Endothelial cell of umbilical vein (primary cell): ENCODE results near the gene CCDC171. TPM values are rescaled to one million over a fixed set of nuclear protein-coding genes. Genes with fewer than 3 reads are reported as not detected.

Source experiments
- BruUV-seq: library from RNA; stranded (reverse); fragments of 400-500 nt; replicated peaks from 2 replicates; lab custom pipeline; 2021; lab: Mats Ljungman, UMichigan
- CTCF ChIA-PET: fragments of 300-600, 350-600 bp; sonication (Branson Sonifier 250); formaldehyde crosslinking; loops from one replicate; lab custom pipeline; 2021; ENCODE audit warnings: antibody characterized with exemption, inconsistent platforms; lab: Charles Lee
- POLR2A ChIA-PET: fragments of 300-600, 350-600 bp; sonication (Branson Sonifier 250); formaldehyde crosslinking; loops from one replicate; lab custom pipeline; 2021; ENCODE audit warnings: antibody characterized with exemption, inconsistent platforms; lab: Charles Lee
- DNase-seq: peaks from one replicate; pipeline ENCODE4 v3.0.0-alpha.2; 2011; ENCODE audit warnings: low read depth, low spot score
- FAIRE-seq: peaks from 2 replicates; lab custom pipeline; 2011; peaks lifted over from hg19 to GRCh38; lab: Jason Lieb, UNC
- H2AFZ ChIP-seq: 2 replicates; pipeline ENCODE4 v1.6.0; 2012; ENCODE audit warnings: low read depth, low read length, control low read depth, inconsistent platforms
- H3K27ac ChIP-seq: 2 replicates; pipeline ENCODE4 v1.5.1; 2011; ENCODE audit warnings: low read depth, mild to moderate bottlenecking, control low read depth, low read length, moderate library complexity; ENCODE audit not compliant: insufficient read depth
- H3K27me3 ChIP-seq, 2 experiments: 2 replicates each; pipeline versions ENCODE4 v1.6.0 to v1.6.1; 2011; ENCODE audit warnings: low read length in 2 of 2, mixed read lengths in 1 of 2; ENCODE audit not compliant: control insufficient read depth in 2 of 2, insufficient read depth in 2 of 2
- H3K36me3 ChIP-seq, 2 experiments: 2 replicates in 1 of 2; 3 replicates in 1 of 2; pipeline ENCODE4 v1.5.1; 2011; ENCODE audit warnings: low read length in 2 of 2, mild to moderate bottlenecking in 1 of 2, moderate library complexity in 1 of 2; ENCODE audit not compliant: control insufficient read depth in 2 of 2, insufficient read depth in 2 of 2; ENCODE audit errors: extremely low read depth in 1 of 2
- H3K4me1 ChIP-seq: 3 replicates; pipeline ENCODE4 v1.5.1; 2011; ENCODE audit warnings: mild to moderate bottlenecking, low read length; ENCODE audit not compliant: control insufficient read depth, insufficient read depth; ENCODE audit errors: extremely low read depth
- H3K4me2 ChIP-seq: 2 replicates; pipeline ENCODE4 v1.6.1; 2011; ENCODE audit warnings: low read length, control low read depth, mixed read lengths; ENCODE audit not compliant: insufficient read depth
- H3K4me3 ChIP-seq, 3 experiments: fragments of 200-600 bp in 1 of 3; sonication (generic), shearing (Covaris generic) in 1 of 3; replicated peaks in 1 of 3; 2 replicates each; pipeline ENCODE4 v1.5.1; 2011 to 2016; ENCODE audit warnings: control low read depth in 3 of 3, low read length in 3 of 3, mild to moderate bottlenecking in 2 of 3, inconsistent platforms in 1 of 3, low read depth in 1 of 3, moderate library complexity in 1 of 3; ENCODE audit not compliant: insufficient read depth in 1 of 3
- H3K79me2 ChIP-seq: 2 replicates; pipeline ENCODE4 v1.6.0; 2012; ENCODE audit warnings: low read length, inconsistent platforms; ENCODE audit not compliant: control insufficient read depth, insufficient read depth
- H3K9ac ChIP-seq: replicated peaks from 2 replicates; pipeline ENCODE3; 2011; ENCODE audit warnings: low read length, control low read depth; ENCODE audit not compliant: insufficient read depth; ENCODE audit errors: extremely low read depth
- H3K9me1 ChIP-seq: replicated peaks from 3 replicates; pipeline ENCODE4 v1.6.0; 2011; ENCODE audit warnings: mild to moderate bottlenecking, low read length; ENCODE audit not compliant: control insufficient read depth, insufficient read depth; ENCODE audit errors: extremely low read depth
- H3K9me3 ChIP-seq: replicated peaks from 2 replicates; pipeline ENCODE4 v1.5.1; 2012; ENCODE audit warnings: low read length, inconsistent platforms; ENCODE audit not compliant: control insufficient read depth, insufficient read depth
- H4K20me1 ChIP-seq: replicated peaks from 2 replicates; pipeline ENCODE3; 2011; ENCODE audit warnings: mild to moderate bottlenecking, low read length; ENCODE audit not compliant: control insufficient read depth, insufficient read depth; ENCODE audit errors: extremely low read depth
- EZH2 ChIP-seq: IDR thresholded peaks from 2 replicates; pipeline ENCODE4 v1.6.1; 2012; ENCODE audit warnings: borderline replicate concordance, low read depth, mild to moderate bottlenecking, moderate library complexity, low read length, inconsistent platforms; ENCODE audit not compliant: severe bottlenecking
- FOS ChIP-seq: IDR thresholded peaks from 2 replicates; pipeline ENCODE4 v1.6.1; 2011; ENCODE audit warnings: mild to moderate bottlenecking, low read length, moderate library complexity, borderline replicate concordance; ENCODE audit not compliant: insufficient read depth
- GATA2 ChIP-seq: IDR thresholded peaks from 2 replicates; pipeline ENCODE4 v1.7.0; 2011; ENCODE audit warnings: low read depth, mild to moderate bottlenecking, moderate library complexity, mixed read lengths, low read length; ENCODE audit not compliant: insufficient read length, insufficient read depth
- JUN ChIP-seq: IDR thresholded peaks from 2 replicates; pipeline ENCODE4 v1.6.1; 2011; ENCODE audit warnings: borderline replicate concordance, low read depth; ENCODE audit not compliant: insufficient read length, insufficient read depth
- MYC ChIP-seq: IDR thresholded peaks from one replicate; pipeline ENCODE4 v1.6.1; 2011; ENCODE audit warnings: mild to moderate bottlenecking, low read depth, low read length
- POLR2A ChIP-seq: IDR thresholded peaks from 2 replicates; pipeline ENCODE4 v1.6.1; 2012; ENCODE audit warnings: low read depth, mild to moderate bottlenecking, control low read depth, low read length
- POLR2AphosphoS5 ChIP-seq: IDR thresholded peaks from 2 replicates; pipeline ENCODE4 v1.6.1; 2012; ENCODE audit warnings: low read depth, mild to moderate bottlenecking, control low read depth, low read length, moderate library complexity; ENCODE audit not compliant: insufficient read depth
- dilution Hi-C: fragments of 300-500 bp; cut with MboI; formaldehyde crosslinking; loops from one replicate; pipeline ENCODE4 v1.15.0; 2019; ENCODE audit warnings: low sequenced_read_pairs; ENCODE audit not compliant: extremely low pct_ligation_motif_present
- intact Hi-C: fragments of 100-400 bp; cut with micrococcal nuclease; formaldehyde crosslinking; loops from one replicate; pipeline ENCODE4 v1.10.0; 2022
- polyA plus RNA-seq, 4 experiments: library from polyadenylated mRNA; depleted of rRNA in 3 of 4; stranded (reverse) in 3 of 4; unstranded in 1 of 4; fragments of >200 nt; gene quantifications; 2 replicates each; pipeline versions ENCODE4 v1.2.1 to v1.2.3, GENCODE V29; 2011 to 2012; ENCODE audit warnings: missing spikeins in 1 of 4
- total RNA-seq: library from RNA; stranded (reverse); gene quantifications from 2 replicates; pipeline ENCODE4 v1.2.3, GENCODE V29; 2021
- TF ChIP-seq, protein P1 (sequence below), 2 donors: IDR thresholded peaks; 1 replicate in 1 of 2; 2 replicates in 1 of 2; pipeline ENCODE4 v1.5.1; 2011; ENCODE audit warnings: low read length in 2 of 2, mild to moderate bottlenecking in 2 of 2, moderate library complexity in 2 of 2, control low read depth in 1 of 2, inconsistent platforms in 1 of 2, low read depth in 1 of 2; ENCODE audit not compliant: insufficient read depth in 1 of 2; ENCODE audit errors: extremely low read depth in 1 of 2
- TF ChIP-seq, protein P2 (sequence below): IDR thresholded peaks from 2 replicates; pipeline ENCODE4 v1.6.1; 2011; ENCODE audit not compliant: insufficient read depth, insufficient read length

CCDC171 gene
- total and polyA plus RNA-seq, 2 donors (not counting 3 experiments of a cell fraction or from before 2014, with no cell fraction given): 0.58 to 1.4 TPM

DNA sequence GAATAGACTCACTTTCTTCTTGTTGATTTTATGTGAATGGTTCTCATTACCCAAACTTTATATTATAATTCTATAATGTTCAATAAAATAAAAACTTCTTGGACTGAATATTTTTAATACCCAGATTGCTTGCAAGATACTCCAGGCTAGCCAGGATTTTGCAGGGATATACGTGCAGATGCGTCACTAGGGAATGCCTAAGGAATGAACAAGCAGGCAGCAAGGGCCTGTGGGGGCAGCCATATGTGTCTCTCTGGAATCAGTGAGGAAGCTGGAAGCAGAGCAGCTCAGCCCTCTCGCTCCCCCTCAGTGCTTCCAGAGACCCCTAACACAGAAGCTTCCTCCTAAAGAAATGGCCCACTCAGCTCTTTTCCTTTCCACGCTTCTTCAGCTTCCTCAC lies 457.4 kb downstream of the CCDC171 start:
- DNase-seq: no peak
- no peak for FAIRE-seq
- Histone ChIP-seq H3K36me3 (no peaks in the 10 kb centered on the region), H3K4me3 (no peak overlapping the region), H3K9me1 (no peaks in the 10 kb centered on the region), H3K27me3 (no peaks in the 10 kb centered on the region), H3K4me1 (no peaks in the 10 kb centered on the region), H3K9me3 (no peaks in the 10 kb centered on the region), H3K79me2 (no peaks in the 10 kb centered on the region), H3K27ac (no peak overlapping the region), H4K20me1 (no peaks in the 10 kb centered on the region), H3K4me2 (no peak overlapping the region), H2AFZ (no peak overlapping the region), H3K9ac (no peak overlapping the region)
- POLR2A ChIA-PET: no interaction called here
- BruUV-seq: no TSS peak
- CTCF ChIA-PET: no interaction called here
- dilution Hi-C loops: no loop called here
- intact Hi-C loops: no loop called here
- TF ChIP-seq POLR2AphosphoS5 (no peak), POLR2A (no peak), MYC (no peak), GATA2 (no peak), FOS (no peak), JUN (no peak), EZH2 (no peak)
- TF ChIP-seq, protein P1, sequence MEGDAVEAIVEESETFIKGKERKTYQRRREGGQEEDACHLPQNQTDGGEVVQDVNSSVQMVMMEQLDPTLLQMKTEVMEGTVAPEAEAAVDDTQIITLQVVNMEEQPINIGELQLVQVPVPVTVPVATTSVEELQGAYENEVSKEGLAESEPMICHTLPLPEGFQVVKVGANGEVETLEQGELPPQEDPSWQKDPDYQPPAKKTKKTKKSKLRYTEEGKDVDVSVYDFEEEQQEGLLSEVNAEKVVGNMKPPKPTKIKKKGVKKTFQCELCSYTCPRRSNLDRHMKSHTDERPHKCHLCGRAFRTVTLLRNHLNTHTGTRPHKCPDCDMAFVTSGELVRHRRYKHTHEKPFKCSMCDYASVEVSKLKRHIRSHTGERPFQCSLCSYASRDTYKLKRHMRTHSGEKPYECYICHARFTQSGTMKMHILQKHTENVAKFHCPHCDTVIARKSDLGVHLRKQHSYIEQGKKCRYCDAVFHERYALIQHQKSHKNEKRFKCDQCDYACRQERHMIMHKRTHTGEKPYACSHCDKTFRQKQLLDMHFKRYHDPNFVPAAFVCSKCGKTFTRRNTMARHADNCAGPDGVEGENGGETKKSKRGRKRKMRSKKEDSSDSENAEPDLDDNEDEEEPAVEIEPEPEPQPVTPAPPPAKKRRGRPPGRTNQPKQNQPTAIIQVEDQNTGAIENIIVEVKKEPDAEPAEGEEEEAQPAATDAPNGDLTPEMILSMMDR (IDR thresholded peaks at IDR 0.05; ENCODE audit: extremely low read depth in 1 of 2, insufficient read depth in 1 of 2, low read depth in 1 of 2, low read length in 2 of 2): no peak
- TF ChIP-seq, protein P2, sequence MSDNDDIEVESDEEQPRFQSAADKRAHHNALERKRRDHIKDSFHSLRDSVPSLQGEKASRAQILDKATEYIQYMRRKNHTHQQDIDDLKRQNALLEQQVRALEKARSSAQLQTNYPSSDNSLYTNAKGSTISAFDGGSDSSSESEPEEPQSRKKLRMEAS: no peak
